GM21390 (cell line): Measurements from ENCODE around the gene MPL.

Experiments
- ATAC-seq: cut with Tn5 transposase; IDR thresholded peaks from one replicate; pipeline ENCODE4 v1.9.1; 2021; ENCODE audit not compliant: unreplicated experiment

MPL gene

DNA sequence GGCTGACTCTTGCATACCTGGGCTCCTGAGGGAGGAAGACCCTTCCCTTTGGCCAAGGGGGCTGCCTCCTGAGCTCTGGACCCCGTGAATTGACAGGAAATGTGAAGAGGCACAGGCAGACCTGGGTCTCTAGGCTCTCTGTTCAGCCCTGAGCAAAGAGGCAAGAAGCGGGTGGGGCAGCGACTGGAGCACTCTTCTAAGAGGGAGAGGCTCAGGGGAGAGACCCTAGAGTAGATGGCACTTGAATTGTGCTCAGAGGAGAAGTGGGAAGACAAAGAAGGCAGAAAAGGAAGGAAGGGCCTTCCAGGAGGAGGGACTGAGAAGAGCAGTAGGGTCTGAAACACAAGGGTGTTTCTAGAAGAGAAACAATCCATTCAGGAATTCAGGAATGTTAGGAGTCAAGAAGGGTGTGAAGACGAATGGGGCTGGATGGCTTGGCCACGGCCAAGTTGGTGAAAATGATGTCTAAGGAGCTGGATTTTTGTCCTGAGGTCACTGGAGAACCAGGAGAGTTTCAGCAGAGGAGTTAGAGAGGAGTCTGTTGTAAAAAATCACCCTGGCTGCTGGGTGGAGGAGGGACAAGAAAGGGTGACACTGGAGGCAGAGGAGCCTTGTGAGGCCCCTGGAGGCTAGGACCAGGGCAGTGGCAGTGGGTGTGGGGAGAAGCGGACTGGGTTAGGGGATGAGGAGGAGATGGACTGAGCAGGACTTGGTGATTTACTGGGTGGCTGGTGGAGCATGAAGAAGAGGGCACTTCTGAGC, 31.5 kb upstream of the MPL start:
- ATAC-seq: no peak

DNA sequence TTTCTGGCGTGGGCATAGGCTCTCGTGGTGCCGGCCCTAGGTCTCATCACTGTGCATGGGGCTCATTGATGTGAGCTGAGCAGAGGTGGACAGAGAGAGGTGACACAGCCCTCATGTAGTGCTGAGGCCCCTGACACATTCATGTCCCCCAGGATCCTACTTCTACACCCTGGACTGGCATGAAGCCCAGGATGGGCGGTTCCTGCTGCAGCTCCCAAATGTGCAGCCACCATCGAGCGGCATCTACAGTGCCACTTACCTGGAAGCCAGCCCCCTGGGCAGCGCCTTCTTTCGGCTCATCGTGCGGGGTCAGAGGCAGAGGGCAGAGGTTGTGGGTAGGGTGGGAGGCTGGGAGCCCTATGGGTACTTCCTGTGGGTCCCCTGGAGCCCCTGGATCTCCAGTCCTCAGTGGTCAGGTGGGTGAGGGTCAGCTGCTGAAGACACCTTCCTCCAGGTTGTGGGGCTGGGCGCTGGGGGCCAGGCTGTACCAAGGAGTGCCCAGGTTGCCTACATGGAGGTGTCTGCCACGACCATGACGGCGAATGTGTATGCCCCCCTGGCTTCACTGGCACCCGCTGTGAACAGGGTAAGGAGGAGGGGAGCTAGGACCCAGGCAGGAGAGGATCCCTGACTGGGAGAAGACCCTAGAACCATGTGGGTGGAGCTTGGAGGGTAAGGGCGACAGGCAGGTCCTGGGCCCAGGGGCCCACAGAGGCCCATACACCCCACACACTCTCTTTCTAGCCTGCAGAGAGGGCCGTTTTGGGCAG, 30.7 kb upstream of the MPL start:
- ATAC-seq: no peak

DNA sequence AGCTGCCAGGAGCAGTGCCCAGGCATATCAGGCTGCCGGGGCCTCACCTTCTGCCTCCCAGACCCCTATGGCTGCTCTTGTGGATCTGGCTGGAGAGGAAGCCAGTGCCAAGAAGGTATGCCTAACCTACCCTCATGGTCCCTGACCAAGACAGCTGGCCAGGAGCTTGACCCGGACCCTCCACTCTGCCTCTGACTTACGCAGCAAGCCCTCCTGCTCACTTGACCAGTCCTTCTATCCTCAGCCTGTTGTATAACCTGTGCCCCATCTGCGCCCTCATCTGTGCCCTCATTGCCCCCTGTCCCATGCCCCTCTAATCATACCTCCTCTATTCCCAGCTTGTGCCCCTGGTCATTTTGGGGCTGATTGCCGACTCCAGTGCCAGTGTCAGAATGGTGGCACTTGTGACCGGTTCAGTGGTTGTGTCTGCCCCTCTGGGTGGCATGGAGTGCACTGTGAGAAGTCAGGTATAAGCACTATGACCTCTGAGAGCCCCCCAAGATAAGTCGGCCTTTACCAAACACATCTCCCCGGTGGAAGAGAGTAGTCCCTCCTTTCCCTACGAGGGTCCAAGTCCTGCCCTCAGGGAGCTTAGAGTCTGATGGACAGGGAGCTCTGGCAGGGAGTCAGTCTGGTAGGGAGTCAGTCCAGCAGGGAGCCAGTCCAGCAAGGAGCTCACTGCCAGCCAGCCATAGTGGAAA, 30.0 kb upstream of the MPL start:
- ATAC-seq: no peak

DNA sequence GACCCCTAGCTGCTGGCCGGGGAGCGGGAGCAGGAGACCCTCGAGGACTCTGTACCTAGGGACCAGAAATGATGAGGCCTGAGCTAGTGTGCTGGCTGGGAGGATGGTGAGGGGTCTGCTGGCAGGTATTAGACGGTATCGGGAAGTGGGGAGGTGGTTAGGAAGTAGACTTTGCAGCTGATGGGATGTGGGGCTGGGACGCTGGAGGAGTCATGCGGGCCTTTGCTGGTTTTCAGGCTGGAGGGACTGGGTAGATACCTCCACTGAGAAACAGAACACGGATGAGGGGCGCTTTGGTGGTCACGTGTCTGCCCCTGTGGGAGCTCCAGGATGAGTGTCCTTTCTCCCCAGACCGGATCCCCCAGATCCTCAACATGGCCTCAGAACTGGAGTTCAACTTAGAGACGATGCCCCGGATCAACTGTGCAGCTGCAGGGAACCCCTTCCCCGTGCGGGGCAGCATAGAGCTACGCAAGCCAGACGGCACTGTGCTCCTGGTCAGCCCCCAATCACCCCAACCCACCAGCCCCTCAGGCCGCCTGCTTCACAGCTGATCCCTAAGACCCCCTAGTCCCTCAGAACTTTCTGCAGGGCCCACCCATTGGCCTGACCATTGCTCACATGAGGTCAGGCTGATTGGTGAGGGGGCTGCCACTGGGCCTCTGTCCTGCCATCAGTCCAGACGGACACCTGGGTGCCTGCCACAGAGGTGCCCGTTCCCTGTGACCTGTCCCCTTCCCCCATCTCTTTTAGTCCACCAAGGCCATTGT, 28.8 kb upstream of the MPL start:
- ATAC-seq: no peak

DNA sequence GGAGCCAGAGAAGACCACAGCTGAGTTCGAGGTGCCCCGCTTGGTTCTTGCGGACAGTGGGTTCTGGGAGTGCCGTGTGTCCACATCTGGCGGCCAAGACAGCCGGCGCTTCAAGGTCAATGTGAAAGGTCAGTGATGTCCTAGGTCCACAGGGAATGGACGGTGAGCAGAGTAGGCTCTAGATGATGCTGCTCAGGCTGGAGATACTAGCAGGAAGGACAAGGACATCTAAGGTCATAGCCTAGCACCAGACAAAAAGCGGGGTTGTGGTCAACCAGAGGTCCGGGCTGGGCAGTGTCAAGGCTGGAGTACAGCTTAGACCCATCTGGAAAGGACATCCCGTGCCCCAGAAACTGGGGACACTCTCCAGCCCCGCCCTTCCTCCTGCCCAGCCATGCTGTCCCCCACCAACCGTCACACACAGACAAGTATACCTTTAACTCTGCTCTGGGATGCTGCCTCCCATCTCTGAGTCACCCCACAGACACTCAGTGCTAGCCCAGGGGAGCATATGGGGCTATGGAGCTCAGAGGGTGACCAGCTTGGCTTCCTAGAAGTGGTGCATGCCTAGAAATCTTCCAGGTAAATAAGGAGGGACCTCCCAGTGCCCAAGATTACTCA, 28.1 kb upstream of the MPL start:
- no peak for ATAC-seq

DNA sequence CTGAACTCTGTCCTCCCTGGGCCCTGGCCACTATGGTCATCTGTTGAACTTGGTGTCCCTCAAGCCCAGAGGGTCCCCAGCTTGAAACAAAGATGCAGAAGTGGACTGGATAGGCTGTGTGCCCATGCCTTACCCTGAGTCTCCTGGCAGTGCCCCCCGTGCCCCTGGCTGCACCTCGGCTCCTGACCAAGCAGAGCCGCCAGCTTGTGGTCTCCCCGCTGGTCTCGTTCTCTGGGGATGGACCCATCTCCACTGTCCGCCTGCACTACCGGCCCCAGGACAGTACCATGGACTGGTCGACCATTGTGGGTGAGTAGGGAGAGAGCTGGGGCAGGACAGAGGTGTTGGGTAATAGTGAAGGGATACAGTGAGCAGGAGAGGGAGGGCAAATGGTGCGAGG, 26.1 kb upstream of the MPL start:
- no peak for ATAC-seq

DNA sequence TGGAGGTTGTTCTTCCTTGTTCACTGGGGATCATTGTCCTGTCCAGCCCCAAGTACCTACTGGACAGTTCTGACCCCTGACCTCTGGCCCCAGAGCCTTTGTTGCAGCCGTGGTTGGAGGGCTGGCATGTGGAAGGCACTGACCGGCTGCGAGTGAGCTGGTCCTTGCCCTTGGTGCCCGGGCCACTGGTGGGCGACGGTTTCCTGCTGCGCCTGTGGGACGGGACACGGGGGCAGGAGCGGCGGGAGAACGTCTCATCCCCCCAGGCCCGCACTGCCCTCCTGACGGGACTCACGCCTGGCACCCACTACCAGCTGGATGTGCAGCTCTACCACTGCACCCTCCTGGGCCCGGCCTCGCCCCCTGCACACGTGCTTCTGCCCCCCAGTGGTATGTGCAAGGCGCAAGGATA, 25.4 kb upstream of the MPL start:
- no peak for ATAC-seq

DNA sequence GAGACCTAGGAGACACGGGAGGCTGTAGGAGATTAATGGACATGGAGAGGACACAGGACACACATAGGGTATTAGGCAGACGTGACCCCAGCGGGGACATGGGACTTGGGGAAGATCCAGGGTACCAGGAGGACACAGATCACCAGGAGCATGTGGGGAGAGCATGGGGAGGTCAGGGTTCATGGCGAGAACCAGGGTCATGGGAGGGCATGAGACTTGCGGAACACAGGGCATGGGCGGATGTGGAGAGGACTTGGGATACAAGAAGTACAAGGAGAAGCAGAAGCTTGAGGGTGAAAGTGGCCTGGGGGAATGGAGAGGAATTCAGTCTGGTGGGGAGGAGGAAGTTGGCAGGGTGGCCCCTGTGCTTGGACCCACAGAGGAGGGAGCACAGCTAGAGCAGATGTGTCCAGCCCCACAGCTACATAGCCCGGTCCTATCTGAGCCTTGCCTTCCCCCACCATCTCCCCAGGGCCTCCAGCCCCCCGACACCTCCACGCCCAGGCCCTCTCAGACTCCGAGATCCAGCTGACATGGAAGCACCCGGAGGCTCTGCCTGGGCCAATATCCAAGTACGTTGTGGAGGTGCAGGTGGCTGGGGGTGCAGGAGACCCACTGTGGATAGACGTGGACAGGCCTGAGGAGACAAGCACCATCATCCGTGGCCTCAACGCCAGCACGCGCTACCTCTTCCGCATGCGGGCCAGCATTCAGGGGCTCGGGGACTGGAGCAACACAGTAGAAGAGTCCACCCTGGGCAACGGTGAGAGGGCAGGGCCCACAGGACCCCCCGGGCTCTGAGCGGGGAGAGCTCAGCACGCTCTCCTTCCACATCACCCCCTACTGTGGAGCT, 24.7 kb upstream of the MPL start:
- no peak for ATAC-seq

DNA sequence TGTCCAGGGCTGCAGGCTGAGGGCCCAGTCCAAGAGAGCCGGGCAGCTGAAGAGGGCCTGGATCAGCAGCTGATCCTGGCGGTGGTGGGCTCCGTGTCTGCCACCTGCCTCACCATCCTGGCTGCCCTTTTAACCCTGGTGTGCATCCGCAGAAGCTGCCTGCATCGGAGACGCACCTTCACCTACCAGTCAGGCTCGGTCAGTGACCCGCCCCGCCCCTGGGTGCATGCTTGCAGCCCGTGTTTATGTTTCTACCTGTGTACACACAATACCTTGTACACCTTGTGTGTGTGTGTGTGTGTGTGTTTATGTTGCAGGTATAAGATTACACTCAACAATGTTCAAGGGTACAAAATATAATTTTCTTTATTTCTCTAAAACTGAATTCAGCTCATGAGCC, 23.8 kb upstream of the MPL start:
- no peak for ATAC-seq

DNA sequence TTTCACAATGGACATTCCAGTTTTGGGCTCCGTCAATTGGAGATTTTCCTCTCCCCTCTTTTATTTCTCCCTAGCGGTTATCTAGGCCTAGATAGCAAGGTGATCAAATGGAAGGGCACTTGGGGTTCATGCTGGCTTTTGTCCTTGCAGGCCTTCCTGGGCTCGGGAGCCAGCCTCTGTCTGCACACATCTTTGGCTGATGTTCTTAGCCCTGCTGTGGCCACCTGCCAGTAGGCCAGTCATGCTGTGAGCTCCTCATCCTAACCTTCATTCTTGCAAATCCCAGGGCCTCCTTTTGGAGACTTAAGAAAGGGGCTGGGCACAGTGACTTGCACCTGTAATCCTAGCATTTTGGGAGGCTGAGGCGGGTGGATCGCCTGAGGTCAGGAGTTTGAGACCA, 23.4 kb upstream of the MPL start:
- ATAC-seq: no peak

DNA sequence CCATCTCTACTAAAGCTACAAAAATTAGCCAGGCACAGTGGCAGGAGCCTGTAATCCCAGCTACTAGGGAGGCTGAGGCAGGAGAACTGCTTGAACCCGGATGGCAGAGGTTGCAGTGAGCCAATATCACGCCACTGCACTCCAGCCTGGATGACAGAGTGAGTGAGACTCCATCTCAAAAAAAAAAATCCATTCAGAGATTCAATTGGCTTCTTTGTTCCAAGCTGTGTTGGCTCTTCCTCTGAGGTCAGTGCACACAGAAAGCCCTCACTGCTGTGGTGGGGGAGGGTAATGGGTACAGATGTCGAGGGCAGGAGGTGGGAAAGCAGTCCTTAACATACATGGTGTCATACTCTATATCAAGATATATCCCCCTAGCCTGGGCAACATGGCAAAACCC, 22.1 kb upstream of the MPL start:
- ATAC-seq: no peak

DNA sequence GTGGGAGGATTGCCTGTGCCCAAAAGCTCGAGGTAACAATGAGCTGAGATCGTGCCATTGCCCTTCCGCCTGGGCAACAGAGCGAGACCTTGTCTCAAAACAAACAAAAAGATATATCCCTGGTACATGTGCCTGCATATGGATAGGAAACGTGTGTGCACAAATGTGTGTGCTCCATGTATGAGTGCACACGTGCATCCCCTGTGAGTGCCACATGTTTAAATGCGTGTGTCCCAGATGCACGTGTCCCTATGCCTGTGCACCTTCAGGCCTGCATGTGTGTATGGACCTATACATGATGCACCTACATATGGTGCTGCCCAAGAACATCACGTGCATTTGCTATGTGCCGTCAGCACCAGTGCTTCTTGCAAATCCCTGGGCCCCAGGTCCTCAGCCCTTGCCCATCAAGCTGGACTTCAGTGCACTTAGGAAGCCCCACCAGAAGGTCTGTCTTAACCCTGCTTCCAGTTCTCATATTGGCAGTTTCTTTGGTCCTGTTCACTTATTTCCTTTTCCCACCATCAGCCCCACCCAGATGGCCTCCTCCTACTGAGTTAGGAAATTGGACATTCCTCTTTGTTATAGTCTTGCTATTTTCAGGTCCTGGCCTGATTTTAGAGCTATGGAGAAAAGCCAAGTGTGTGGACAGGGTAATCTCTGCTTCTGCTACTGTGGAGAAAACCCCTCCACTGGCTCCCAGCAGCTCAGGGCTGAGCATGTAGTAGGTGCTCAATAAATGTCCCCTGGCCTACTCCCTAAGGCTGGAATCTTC, 21.5 kb upstream of the MPL start:
- no peak for ATAC-seq

DNA sequence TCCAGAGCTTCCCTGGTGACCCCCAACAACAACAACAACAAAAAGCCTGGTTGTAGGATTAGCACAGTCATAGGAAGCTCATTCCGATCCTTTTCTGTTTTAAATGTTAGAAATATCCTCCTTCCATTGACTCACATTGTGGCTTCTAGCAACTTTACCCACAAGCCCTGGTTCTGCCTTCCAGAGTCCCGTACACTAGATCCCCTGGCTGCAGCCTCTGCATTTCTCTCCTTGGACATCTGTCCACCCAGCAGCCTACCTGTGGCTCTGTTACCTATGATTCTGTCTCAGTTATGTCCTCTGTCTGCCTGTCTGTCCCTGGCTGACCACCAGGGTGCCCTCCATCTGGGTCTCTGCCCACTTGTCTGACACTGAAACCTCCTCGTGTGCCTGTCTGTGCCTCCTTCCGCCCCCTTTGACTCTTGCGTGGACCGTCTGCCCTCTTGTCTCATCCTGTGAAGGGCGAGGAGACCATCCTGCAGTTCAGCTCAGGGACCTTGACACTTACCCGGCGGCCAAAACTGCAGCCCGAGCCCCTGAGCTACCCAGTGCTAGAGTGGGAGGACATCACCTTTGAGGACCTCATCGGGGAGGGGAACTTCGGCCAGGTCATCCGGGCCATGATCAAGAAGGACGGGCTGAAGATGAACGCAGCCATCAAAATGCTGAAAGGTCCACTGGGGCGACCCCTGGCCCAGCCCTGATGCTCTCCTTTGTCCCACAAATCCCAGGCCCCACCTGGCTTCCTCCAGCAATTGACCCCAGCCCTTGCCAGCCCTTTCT, 20.7 kb upstream of the MPL start:
- no peak for ATAC-seq

DNA sequence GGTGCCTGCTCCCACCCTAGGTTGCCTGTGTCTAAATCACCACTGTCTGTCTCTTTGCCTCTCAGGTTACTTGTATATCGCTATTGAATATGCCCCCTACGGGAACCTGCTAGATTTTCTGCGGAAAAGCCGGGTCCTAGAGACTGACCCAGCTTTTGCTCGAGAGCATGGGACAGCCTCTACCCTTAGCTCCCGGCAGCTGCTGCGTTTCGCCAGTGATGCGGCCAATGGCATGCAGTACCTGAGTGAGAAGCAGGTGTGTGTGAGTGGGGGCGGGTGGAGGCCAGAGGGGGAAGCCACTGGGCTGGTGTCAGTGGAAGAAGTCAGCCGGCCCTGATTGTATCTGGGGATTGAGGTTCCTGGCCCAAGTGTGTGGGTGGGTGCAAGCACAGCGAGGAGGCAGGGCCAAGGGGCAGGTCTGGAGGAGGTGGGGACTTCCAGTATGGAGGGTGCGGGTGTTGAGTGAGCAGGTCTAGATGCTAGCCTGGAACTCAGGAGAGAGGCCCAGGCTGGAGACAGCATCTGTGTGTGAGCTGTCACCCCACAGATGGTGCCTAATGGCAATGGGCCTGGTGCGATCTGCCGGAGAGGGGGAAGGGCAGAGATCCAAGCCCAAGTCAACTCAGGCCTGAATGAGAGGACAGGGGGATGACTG, 19.7 kb upstream of the MPL start:
- ATAC-seq: no peak

DNA sequence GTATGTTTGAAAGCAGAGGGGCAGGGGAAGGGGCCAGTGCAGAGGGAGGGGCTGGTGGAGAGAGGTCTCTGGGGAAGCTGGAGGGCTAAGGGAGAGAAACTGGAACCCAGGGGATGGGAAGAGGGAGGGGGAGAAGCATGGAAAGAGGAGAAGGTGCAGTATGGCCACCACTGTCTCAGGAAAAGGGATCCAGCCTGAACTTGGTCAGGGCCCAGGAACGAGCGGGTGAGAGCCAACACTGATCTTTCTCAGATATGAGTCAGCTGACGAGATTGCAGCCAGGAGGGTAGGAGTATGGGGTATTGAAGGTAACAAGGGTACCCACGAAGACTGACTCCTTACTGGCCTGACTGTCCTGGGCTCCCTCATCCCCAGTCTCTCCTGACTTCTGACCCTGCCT, 18.8 kb upstream of the MPL start:
- ATAC-seq: no peak

DNA sequence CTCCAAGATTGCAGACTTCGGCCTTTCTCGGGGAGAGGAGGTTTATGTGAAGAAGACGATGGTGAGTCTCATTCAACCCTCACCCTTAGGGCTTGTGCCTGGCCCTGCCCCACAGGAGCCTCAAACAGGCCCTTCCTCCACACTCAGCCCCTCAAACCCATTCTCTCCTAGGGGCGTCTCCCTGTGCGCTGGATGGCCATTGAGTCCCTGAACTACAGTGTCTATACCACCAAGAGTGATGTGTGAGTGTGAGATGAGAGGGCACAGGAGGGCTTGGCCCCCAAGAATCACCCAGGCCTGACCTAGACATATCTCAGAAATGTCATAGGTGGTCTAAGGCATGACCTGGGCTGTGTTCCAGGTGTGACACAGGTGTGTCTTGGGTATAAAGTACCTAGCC, 18.3 kb upstream of the MPL start:
- ATAC-seq: no peak

DNA sequence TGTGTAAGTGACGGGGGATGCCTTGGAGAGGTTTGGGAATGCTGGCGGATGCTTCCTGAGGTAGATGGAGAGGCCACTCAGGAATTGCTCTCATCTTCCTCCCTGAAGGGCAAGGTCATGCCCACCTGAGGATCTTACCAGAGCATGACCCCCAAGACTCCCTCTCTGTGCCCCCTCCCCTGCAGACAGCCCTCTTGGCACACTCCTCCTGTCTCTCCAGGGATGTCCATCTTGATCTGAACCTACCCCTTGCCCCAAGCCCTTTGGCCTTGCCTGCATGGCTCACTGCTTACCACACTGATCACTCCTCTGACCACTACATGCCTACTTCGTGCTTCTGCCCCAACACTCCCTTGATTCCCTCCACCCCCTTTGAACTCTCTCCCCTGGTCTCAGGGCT, 17.9 kb upstream of the MPL start:
- no peak for ATAC-seq

DNA sequence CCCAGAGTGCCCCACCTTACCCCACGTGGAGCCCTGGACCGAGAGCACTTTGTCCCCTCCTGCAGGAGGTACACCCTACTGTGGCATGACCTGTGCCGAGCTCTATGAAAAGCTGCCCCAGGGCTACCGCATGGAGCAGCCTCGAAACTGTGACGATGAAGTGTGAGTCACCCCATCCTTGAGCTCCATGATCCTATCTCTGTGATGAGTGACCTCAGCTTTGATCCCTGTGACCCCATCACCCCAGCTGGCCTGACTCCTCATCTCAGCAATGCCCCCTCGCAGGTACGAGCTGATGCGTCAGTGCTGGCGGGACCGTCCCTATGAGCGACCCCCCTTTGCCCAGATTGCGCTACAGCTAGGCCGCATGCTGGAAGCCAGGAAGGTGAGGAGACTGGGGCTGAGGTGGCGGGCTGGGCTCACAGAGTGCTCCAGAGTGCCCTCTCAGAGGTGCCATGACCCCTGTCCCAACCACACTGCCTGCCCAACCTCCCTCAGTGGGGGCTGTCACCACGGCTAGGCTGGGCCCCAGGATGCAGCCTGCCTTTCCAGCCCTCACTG, 16.2 kb upstream of the MPL start:
- no peak for ATAC-seq
